Activated B cell treated with CpG ODN at 0.5 μM for 24 hours (primary cell): ENCODE results near the gene CPEB3. TPM values are rescaled to one million over a fixed set of nuclear protein-coding genes. Genes with fewer than 3 reads are reported as not detected.
A peak's percentile ranks its signal among the peaks of the same experiment; 100 is the strongest.

ENCODE experiments used
- ATAC-seq: fragments of 200-7000 bp; cut with Tn5 transposase; one replicate; pipeline ENCODE4 v1.10.0; 2021; ENCODE audit warnings: low read depth, mild to moderate bottlenecking, moderate library complexity
- CTCF ChIA-PET: fragments of 350-600 bp; sonication (Branson Sonifier 250); formaldehyde crosslinking; loops from one replicate; lab custom pipeline; 2021; ENCODE audit warnings: antibody characterized with exemption; lab: Charles Lee
- POLR2A ChIA-PET: fragments of 350-600 bp; sonication (Branson Sonifier 250); formaldehyde crosslinking; loops from one replicate; lab custom pipeline; 2021; ENCODE audit warnings: antibody characterized with exemption; lab: Charles Lee
- DNase-seq: peaks from one replicate; pipeline ENCODE4 v3.0.0; 2022
- H3K27ac Mint-ChIP-seq: one replicate; pipeline ENCODE4 v1.8.0; 2020; ENCODE audit warnings: mixed read lengths
- H3K27me3 Mint-ChIP-seq: one replicate; pipeline ENCODE4 v1.8.0; 2021; ENCODE audit warnings: mixed read lengths
- H3K36me3 Mint-ChIP-seq: one replicate; pipeline ENCODE4 v1.8.0; 2021; ENCODE audit warnings: low read depth, mixed read lengths
- H3K4me1 Mint-ChIP-seq: one replicate; pipeline ENCODE4 v1.8.0; 2021; ENCODE audit warnings: mixed read lengths
- H3K4me3 Mint-ChIP-seq: one replicate; pipeline ENCODE4 v1.8.0; 2020; ENCODE audit warnings: mild to moderate bottlenecking, mixed read lengths
- H3K9me3 Mint-ChIP-seq: one replicate; pipeline ENCODE4 v1.8.0; 2020; ENCODE audit warnings: mixed read lengths
- CTCF ChIP-seq: fragments of 200-600 bp; IDR thresholded peaks from one replicate; pipeline ENCODE4 v1.8.0; 2022; ENCODE audit warnings: antibody characterized with exemption, mild to moderate bottlenecking
- intact Hi-C: fragments of 100-400 bp; cut with micrococcal nuclease; formaldehyde crosslinking; loops from one replicate; pipeline ENCODE4 v1.15.1; 2024
- total RNA-seq: library from RNA; stranded (reverse); gene quantifications from 2 replicates; pipeline ENCODE4 v1.2.3, GENCODE V29; 2022

CPEB3 gene
- total RNA-seq, 1 donor from 2014 or later, result 2.5 TPM

- Mint-ChIP-seq H3K9me3 (no peaks in the 10 kb centered on the region), H3K4me1 (peaks cover 13% of the 10 kb centered on the region), H3K27me3 (no peaks in the 10 kb centered on the region), H3K36me3 (peaks cover 3% of the 10 kb centered on the region), H3K4me3 (no peak overlapping the region), H3K27ac (no peak overlapping the region)
- no peak for TF ChIP-seq CTCF
- CTCF ChIA-PET, result no interaction called here
- ATAC-seq (no peak), DNase-seq (no peak)
- intact Hi-C loops, result no loop called here
- POLR2A ChIA-PET, result interaction anchor here (0.5 kb wide), 1 partner anchor 460 kb away, joined by 3 read pairs; no protein-coding TSS in a partner anchor
Observed at GRCh38 chr10:92102601-92103213, 188.2 kb downstream of the CPEB3 start.

DNA sequence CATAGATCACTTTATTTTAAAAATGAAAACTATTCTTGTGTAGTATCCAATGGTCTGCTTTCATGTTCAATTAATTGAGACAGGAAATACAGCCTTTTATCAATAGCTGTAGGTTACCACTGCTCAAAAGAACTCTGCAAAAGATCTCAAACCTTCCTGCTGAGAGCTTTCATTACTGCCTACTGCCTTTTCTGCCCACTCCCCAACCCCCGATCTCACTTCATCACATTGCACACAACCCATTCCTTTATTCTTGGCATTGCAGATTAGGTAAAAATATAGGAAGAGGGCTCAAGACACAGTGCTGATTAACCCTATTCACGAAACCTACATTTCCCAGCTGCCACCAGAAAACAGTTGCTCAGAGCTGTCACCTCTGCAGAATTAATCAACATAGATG lies 195.9 kb downstream of the CPEB3 start:
- peaks cover 1% of the 10 kb centered on the region for H3K36me3 Mint-ChIP-seq
- ATAC-seq (no peak), DNase-seq (no peak)
- H3K4me3 Mint-ChIP-seq, result no peak overlapping the region
- H3K4me1 Mint-ChIP-seq, result peaks cover 3% of the 10 kb centered on the region
- POLR2A ChIA-PET, result interaction anchor here (0.9 kb wide), 1 partner anchor 196 kb away, joined by 3 read pairs; the partner anchor contains the start of genes CPEB3 and MARCHF5
- intact Hi-C loops, result no loop called here
- no peak for TF ChIP-seq CTCF
- CTCF ChIA-PET, result no interaction called here
- H3K9me3 Mint-ChIP-seq, result no peaks in the 10 kb centered on the region
- no peaks in the 10 kb centered on the region for H3K27me3 Mint-ChIP-seq
- H3K27ac Mint-ChIP-seq, result no peak overlapping the region

- no peak overlapping the region for H3K4me3 Mint-ChIP-seq
- intact Hi-C loops, result no loop called here
- DNase-seq, result no peak
- no peaks in the 10 kb centered on the region for H3K27me3 Mint-ChIP-seq
- ATAC-seq, result no peak
- H3K27ac Mint-ChIP-seq, result no peak overlapping the region
- H3K36me3 Mint-ChIP-seq, result peaks cover 1% of the 10 kb centered on the region
- H3K4me1 Mint-ChIP-seq, result peaks cover 8% of the 10 kb centered on the region
- TF ChIP-seq CTCF, result no peak
- ChIA-PET CTCF (interaction anchor here (1.0 to 7.3 kb wide), 2 partner anchors 200 to 343 kb away, joined by 3 to 72 read pairs; no protein-coding TSS in a partner anchor), POLR2A (no interaction called here)
- no peaks in the 10 kb centered on the region for H3K9me3 Mint-ChIP-seq
Observed at GRCh38 chr10:92091965-92092364, 198.9 kb downstream of the CPEB3 start.

- TF ChIP-seq CTCF, result no peak
- H3K27me3 Mint-ChIP-seq, result no peaks in the 10 kb centered on the region
- DNase-seq (peak; percentile 22), ATAC-seq (peak; percentile 100)
- ChIA-PET CTCF (interaction anchor here (0.7 to 7.3 kb wide), 20 partner anchors 10 to 369 kb away, joined by 3 to 72 read pairs (median 4); partner anchors contain the start of genes CPEB3 and MARCHF5), POLR2A (interaction anchor here (0.5 to 2.3 kb wide), 5 partner anchors 203 to 754 kb away, joined by 4 to 23 read pairs (median 8); partner anchors contain the start of genes CPEB3, IDE and MARCHF5)
- peaks cover 7% of the 10 kb centered on the region for H3K4me1 Mint-ChIP-seq
- no peak overlapping the region for H3K4me3 Mint-ChIP-seq
- no peak overlapping the region for H3K27ac Mint-ChIP-seq
- intact Hi-C loops, result loop anchor here (1.0 to 5.0 kb wide), 7 partner anchors 54 to 484 kb away; partner anchors contain the start of genes CPEB3, IDE and MARCHF5
- no peaks in the 10 kb centered on the region for H3K9me3 Mint-ChIP-seq
- H3K36me3 Mint-ChIP-seq, result peaks cover 1% of the 10 kb centered on the region
Observed at GRCh38 chr10:92087750-92088395, 203.0 kb downstream of the CPEB3 start.

DNA sequence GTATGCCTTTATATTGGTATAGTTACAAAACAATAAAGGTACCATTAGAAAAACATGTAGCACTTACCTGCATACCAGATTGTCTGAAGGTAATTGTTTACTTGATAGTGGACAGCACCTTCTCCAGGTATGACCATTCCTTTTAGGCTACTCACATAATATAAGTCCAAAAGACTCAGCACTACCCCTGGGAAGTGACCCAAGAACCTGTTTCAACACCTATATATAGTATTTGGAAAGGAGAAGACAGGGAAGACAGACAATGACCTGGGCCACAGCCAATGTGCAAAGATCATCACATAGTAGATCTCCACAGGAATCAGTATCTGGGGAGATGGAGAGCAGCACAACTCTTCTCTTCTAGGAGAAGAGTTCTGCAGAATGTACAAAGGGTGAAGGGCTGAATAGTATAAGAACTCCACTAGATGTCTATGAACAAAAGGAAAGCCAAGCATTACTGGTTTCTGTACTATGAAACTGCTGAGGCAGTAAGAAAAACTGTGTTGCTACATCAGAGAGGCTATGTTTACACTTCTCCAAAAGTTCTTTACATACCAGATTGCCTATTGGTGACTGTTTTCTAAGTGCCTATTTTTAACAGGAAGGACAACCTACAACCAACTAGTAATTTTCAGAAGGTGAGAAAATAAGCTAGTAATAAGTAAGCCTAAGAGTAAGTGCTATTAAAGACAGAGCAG lies 208.1 kb downstream of the CPEB3 start:
- TF ChIP-seq CTCF, result no peak
- Mint-ChIP-seq H3K4me3 (no peak overlapping the region), H3K9me3 (no peaks in the 10 kb centered on the region), H3K27ac (no peak overlapping the region), H3K36me3 (peaks cover 28% of the 10 kb centered on the region), H3K4me1 (peaks cover 7% of the 10 kb centered on the region), H3K27me3 (no peaks in the 10 kb centered on the region)
- ChIA-PET POLR2A (no interaction called here), CTCF (no interaction called here)
- ATAC-seq (no peak), DNase-seq (no peak)
- intact Hi-C loops, result no loop called here
